ENCODE results near the gene OR10G6.
"Not testable (repeated sequence)": the region's sequence is repeated elsewhere in the genome, so short reads cannot be mapped to it uniquely, and the experiment has no call there.

OR10G6 gene

GRCh38 chr11:124026498-124026897 lies 31.5 kb upstream of the OR10G6 start, which contains the start of gene OR10G8:
OR10G8 (plus strand) TSS chr11:124026798; CDS start chr11:124029623, 2,825 bp downstream.
- Histone ChIP-seq H3K27me3 (replicated peaks; ENCODE audit: control insufficient read depth, insufficient read depth, low read length) (no peaks in the 10 kb centered on the region), H3K4me3 (replicated peaks; ENCODE audit: low read depth, low read length) (no peak within 1 kb of the TSS), H3K36me3 (ENCODE audit: control insufficient read depth, insufficient read depth, low read length) (no peaks in the 10 kb centered on the region)
- no peak for TF ChIP-seq CTCF (IDR thresholded peaks at IDR 0.05; ENCODE audit: insufficient read depth, low read length, poor library complexity, severe bottlenecking)
- DNase-seq (ENCODE audit: extremely low read depth, insufficient read length), result no peak

- not testable (repeated sequence) for H3K27me3 ChIP-seq (replicated peaks; ENCODE audit: control insufficient read depth, insufficient read depth, low read length); H3K36me3 ChIP-seq (ENCODE audit: control insufficient read depth, insufficient read depth, low read length); DNase-seq (ENCODE audit: extremely low read depth, insufficient read length); H3K4me3 ChIP-seq (replicated peaks; ENCODE audit: low read depth, low read length)
These were observed 20.9 kb upstream of the OR10G6 start for GRCh38 chr11:124015837-124016236.

GRCh38 chr11:124012697-124013096 lies 17.7 kb upstream of the OR10G6 start, which contains the start of gene OR10G4:
OR10G4 (plus strand) TSS chr11:124012997; CDS start chr11:124015575, 2,578 bp downstream.
- Histone ChIP-seq H3K36me3 (ENCODE audit: control insufficient read depth, insufficient read depth, low read length) (no peaks in the 10 kb centered on the region), H3K27me3 (replicated peaks; ENCODE audit: control insufficient read depth, insufficient read depth, low read length) (no peaks in the 10 kb centered on the region), H3K4me3 (replicated peaks; ENCODE audit: low read depth, low read length) (no peak within 1 kb of the TSS)
- no peak for DNase-seq (ENCODE audit: extremely low read depth, insufficient read length)
- TF ChIP-seq CTCF (IDR thresholded peaks at IDR 0.05; ENCODE audit: insufficient read depth, low read length, poor library complexity, severe bottlenecking), result no peak

GRCh38 chr11:123979311-123979710 lies 15.7 kb downstream of the OR10G6 start:
- no peaks in the 10 kb centered on the region; the same call in 1 of the 2 replicates for H3K27me3 ChIP-seq (replicated peaks; ENCODE audit: control insufficient read depth, insufficient read depth, low read length)
- no peak overlapping the region for H3K4me3 ChIP-seq (replicated peaks; ENCODE audit: low read depth, low read length)
- no peaks in the 10 kb centered on the region for H3K36me3 ChIP-seq (ENCODE audit: control insufficient read depth, insufficient read depth, low read length)
- TF ChIP-seq CTCF (IDR thresholded peaks at IDR 0.05; ENCODE audit: insufficient read depth, low read length, poor library complexity, severe bottlenecking), result no peak
- no peak for DNase-seq (ENCODE audit: extremely low read depth, insufficient read length)

- Histone ChIP-seq H3K27me3 (replicated peaks; ENCODE audit: control insufficient read depth, insufficient read depth, low read length) (no peaks in the 10 kb centered on the region; the same call in 1 of the 2 replicates), H3K36me3 (ENCODE audit: control insufficient read depth, insufficient read depth, low read length) (no peaks in the 10 kb centered on the region), H3K4me3 (replicated peaks; ENCODE audit: low read depth, low read length) (no peak within 1 kb of the TSS)
- no peak for DNase-seq (ENCODE audit: extremely low read depth, insufficient read length)
- TF ChIP-seq CTCF (IDR thresholded peaks at IDR 0.05; ENCODE audit: insufficient read depth, low read length, poor library complexity, severe bottlenecking), result no peak
These were observed 17.1 kb downstream of the OR10G6 start, which contains the start of gene OR10S1 for GRCh38 chr11:123977731-123978347. OR10S1 (minus strand) TSS chr11:123977781; CDS start chr11:123977664, 117 bp downstream.

- no peaks in the 10 kb centered on the region for H3K36me3 ChIP-seq (ENCODE audit: control insufficient read depth, insufficient read depth, low read length)
- no peaks in the 10 kb centered on the region; the same call in 1 of the 2 replicates for H3K27me3 ChIP-seq (replicated peaks; ENCODE audit: control insufficient read depth, insufficient read depth, low read length)
- no peak overlapping the region for H3K4me3 ChIP-seq (replicated peaks; ENCODE audit: low read depth, low read length)
- no peak for DNase-seq (ENCODE audit: extremely low read depth, insufficient read length)
- no peak for TF ChIP-seq CTCF (IDR thresholded peaks at IDR 0.05; ENCODE audit: insufficient read depth, low read length, poor library complexity, severe bottlenecking)
These were observed 18.0 kb downstream of the OR10G6 start for GRCh38 chr11:123976770-123977560.
